Mesenchymal stem cell (in vitro differentiated cells and primary cell): ENCODE results near the gene ZDHHC15.
"Not testable (repeated sequence)": the region's sequence is repeated elsewhere in the genome, so short reads cannot be mapped to it uniquely, and the experiment has no call there.

Source experiments
- DNase-seq: peaks from one replicate; pipeline ENCODE4 v3.0.0-alpha.2; 2013
- H2AFZ ChIP-seq: one replicate; pipeline ENCODE4 v1.6.1; 2013; ENCODE audit warnings: low read depth, mild to moderate bottlenecking, control low read depth, inconsistent platforms, low read length, moderate library complexity
- H2AK5ac ChIP-seq: 2 replicates; pipeline ENCODE4 v1.6.1; 2013; ENCODE audit warnings: low read length, moderate library complexity, mild to moderate bottlenecking, inconsistent platforms; ENCODE audit not compliant: severe bottlenecking
- H2BK120ac ChIP-seq: one replicate; pipeline ENCODE4 v1.6.1; 2013; ENCODE audit warnings: low read depth, mild to moderate bottlenecking, inconsistent platforms, low read length, moderate library complexity
- H2BK12ac ChIP-seq, 2 experiments: one replicate each; pipeline ENCODE4 v1.6.1; 2013; ENCODE audit warnings: inconsistent platforms in 2 of 2, low read length in 2 of 2, mild to moderate bottlenecking in 2 of 2, moderate library complexity in 2 of 2, control low read depth in 1 of 2
- H2BK15ac ChIP-seq: one replicate; pipeline ENCODE4 v1.6.1; 2013; ENCODE audit warnings: mild to moderate bottlenecking, low read depth, inconsistent platforms; ENCODE audit not compliant: poor library complexity, severe bottlenecking
- H2BK5ac ChIP-seq: 2 replicates; pipeline ENCODE4 v1.6.1; 2013; ENCODE audit warnings: low read depth, mild to moderate bottlenecking, low read length, control low read depth, inconsistent platforms; ENCODE audit not compliant: poor library complexity, severe bottlenecking
- H3K14ac ChIP-seq, 2 experiments: one replicate each; pipeline ENCODE4 v1.6.1; 2013; ENCODE audit warnings: inconsistent platforms in 2 of 2, low read length in 2 of 2, control low read depth in 1 of 2, mild to moderate bottlenecking in 1 of 2, moderate library complexity in 1 of 2
- H3K18ac ChIP-seq, 2 experiments: one replicate each; pipeline ENCODE4 v1.6.1; 2013; ENCODE audit warnings: inconsistent platforms in 2 of 2, low read length in 2 of 2, control low read depth in 1 of 2, low read depth in 1 of 2, mild to moderate bottlenecking in 1 of 2
- H3K23ac ChIP-seq, 2 experiments: one replicate each; pipeline ENCODE4 v1.6.1; 2013; ENCODE audit warnings: inconsistent platforms in 2 of 2, low read length in 2 of 2, mild to moderate bottlenecking in 2 of 2, moderate library complexity in 2 of 2, control low read depth in 1 of 2
- H3K27ac ChIP-seq: 2 replicates; pipeline ENCODE4 v1.5.1; 2013; ENCODE audit warnings: mild to moderate bottlenecking, moderate library complexity, low read length, control low read depth, inconsistent platforms; ENCODE audit not compliant: poor library complexity, severe bottlenecking
- H3K27me3 ChIP-seq, 2 experiments: 2 replicates each; pipeline versions ENCODE4 v1.6.1 to v1.7.0; 2013; ENCODE audit warnings: low read length in 2 of 2, mild to moderate bottlenecking in 2 of 2, moderate library complexity in 2 of 2, control low read depth in 1 of 2, inconsistent platforms in 1 of 2; ENCODE audit not compliant: control insufficient read depth in 1 of 2, insufficient read depth in 1 of 2
- H3K36me3 ChIP-seq, 2 experiments: 2 replicates each; pipeline versions ENCODE4 v1.6.1 to v1.7.0; 2013; ENCODE audit warnings: low read length in 2 of 2, control low read depth in 1 of 2, inconsistent platforms in 1 of 2, low read depth in 1 of 2, mild to moderate bottlenecking in 1 of 2; ENCODE audit not compliant: insufficient read depth in 2 of 2, control insufficient read depth in 1 of 2
- H3K4ac ChIP-seq, 2 experiments: one replicate each; pipeline ENCODE4 v1.6.1; 2013; ENCODE audit warnings: inconsistent platforms in 2 of 2, low read length in 2 of 2, mild to moderate bottlenecking in 2 of 2, moderate library complexity in 2 of 2, control low read depth in 1 of 2, low read depth in 1 of 2
- H3K4me1 ChIP-seq: 2 replicates; pipeline ENCODE4 v1.6.1; 2013; ENCODE audit warnings: low read depth, low read length, control low read depth; ENCODE audit not compliant: control insufficient read depth, insufficient read depth
- H3K4me2 ChIP-seq: 2 replicates; pipeline ENCODE4 v1.6.1; 2013; ENCODE audit warnings: low read length, mild to moderate bottlenecking, inconsistent platforms; ENCODE audit not compliant: poor library complexity, severe bottlenecking
- H3K4me3 ChIP-seq, 2 experiments: 2 replicates each; pipeline versions ENCODE4 v1.5.1 to v1.7.0; 2013; ENCODE audit warnings: low read length in 2 of 2, mild to moderate bottlenecking in 2 of 2, control low read depth in 1 of 2, low read depth in 1 of 2; ENCODE audit not compliant: insufficient read depth in 1 of 2
- H3K79me1 ChIP-seq: replicated peaks from 2 replicates; pipeline ENCODE4 v1.6.1; 2013; ENCODE audit warnings: mild to moderate bottlenecking, control low read depth, low read length, inconsistent platforms; ENCODE audit not compliant: poor library complexity, severe bottlenecking
- H3K9ac ChIP-seq: 2 replicates; pipeline ENCODE4 v1.7.0; 2013; ENCODE audit warnings: mild to moderate bottlenecking, low read length, moderate library complexity
- H3K9me3 ChIP-seq: 2 replicates; pipeline ENCODE4 v1.7.0; 2013; ENCODE audit warnings: mild to moderate bottlenecking, low read length; ENCODE audit not compliant: control insufficient read depth
- H4K8ac ChIP-seq: one replicate; pipeline ENCODE4 v1.6.1; 2013; ENCODE audit warnings: inconsistent platforms, mild to moderate bottlenecking, low read length, moderate library complexity
- H4K91ac ChIP-seq: one replicate; pipeline ENCODE4 v1.6.1; 2013; ENCODE audit warnings: mild to moderate bottlenecking, low read length, inconsistent platforms
- WGBS: methylation state at CpG from one replicate; pipeline ENCODE4 v1.1.7; 2013; ENCODE audit warnings: mixed read lengths; 5-methylcytosine and 5-hydroxymethylcytosine counted together

The ZDHHC15 gene

GRCh38 chrX:75546724-75547511, 24.1 kb upstream of the ZDHHC15 start:
- Histone ChIP-seq H4K8ac (no peak overlapping the region), H3K9me3 (no peaks in the 10 kb centered on the region), H4K91ac (no peak overlapping the region), H3K79me1 (no peaks in the 10 kb centered on the region), H2AFZ (no peak overlapping the region), H2AK5ac (no peak overlapping the region), H3K4me2 (no peak overlapping the region), H3K18ac (no peak overlapping the region), H3K27me3 (peaks cover 0 to 3% of the 10 kb centered on the region in 2 experiments), H3K4ac (no peak overlapping the region), H3K9ac (no peak overlapping the region), H3K23ac (no peak overlapping the region), H2BK15ac (no peak overlapping the region), H2BK5ac (no peak overlapping the region), H2BK120ac (no peak overlapping the region), H3K36me3 (no peaks in the 10 kb centered on the region), H3K4me3 (no peak overlapping the region), H3K14ac (no peak overlapping the region), H3K4me1 (no peaks in the 10 kb centered on the region), H3K27ac (no peak overlapping the region), H2BK12ac (no peak overlapping the region)
- WGBS: no CpG with 5 or more reads among the region's 2 CpGs
- no peak for DNase-seq

- H3K4me1 ChIP-seq: no peaks in the 10 kb centered on the region
- H3K36me3 ChIP-seq: no peaks in the 10 kb centered on the region
- no peak overlapping the region for H2BK15ac ChIP-seq
- no peak overlapping the region for H2BK5ac ChIP-seq
- H4K8ac ChIP-seq: no peak overlapping the region
- H3K9ac ChIP-seq: no peak overlapping the region
- H3K18ac ChIP-seq: no peak overlapping the region
- H3K14ac ChIP-seq: no peak overlapping the region
- no peak overlapping the region for H3K4me2 ChIP-seq
- no peak overlapping the region for H3K23ac ChIP-seq
- no peak for DNase-seq
- no CpG with 5 or more reads among the region's 2 CpGs for WGBS
- H2BK12ac ChIP-seq: no peak overlapping the region
- peaks cover 0 to 3% of the 10 kb centered on the region in 2 experiments for H3K27me3 ChIP-seq
- H4K91ac ChIP-seq: no peak overlapping the region
- H2AFZ ChIP-seq: no peak overlapping the region
- no peak overlapping the region for H2BK120ac ChIP-seq
- no peak overlapping the region for H3K4me3 ChIP-seq
- H2AK5ac ChIP-seq: no peak overlapping the region
- H3K27ac ChIP-seq: no peak overlapping the region
- no peak overlapping the region for H3K4ac ChIP-seq
- H3K79me1 ChIP-seq: no peaks in the 10 kb centered on the region
- H3K9me3 ChIP-seq: no peaks in the 10 kb centered on the region
Observed at GRCh38 chrX:75544786-75545185, 21.9 kb upstream of the ZDHHC15 start.

- Histone ChIP-seq H3K14ac (no peak overlapping the region), H2BK12ac (no peak overlapping the region), H3K4me3 (no peak overlapping the region), H4K8ac (no peak overlapping the region), H4K91ac (no peak overlapping the region), H3K79me1 (no peaks in the 10 kb centered on the region), H3K36me3 (no peaks in the 10 kb centered on the region), H3K27me3 (no peaks in the 10 kb centered on the region), H3K9me3 (peaks cover 13% of the 10 kb centered on the region), H2BK120ac (no peak overlapping the region), H2AK5ac (no peak overlapping the region), H2BK5ac (no peak overlapping the region), H2AFZ (no peak overlapping the region), H3K9ac (no peak overlapping the region), H3K27ac (no peak overlapping the region), H3K4me1 (no peaks in the 10 kb centered on the region), H3K4me2 (no peak overlapping the region), H3K18ac (no peak overlapping the region), H3K23ac (no peak overlapping the region), H2BK15ac (no peak overlapping the region), H3K4ac (no peak overlapping the region)
- DNase-seq: no peak
- WGBS: no CpG with 5 or more reads among the region's 1 CpG
Observed at GRCh38 chrX:75483933-75484332, 38.9 kb downstream of the ZDHHC15 start.

- H3K27ac ChIP-seq, H3K23ac ChIP-seq, H3K79me1 ChIP-seq, H4K8ac ChIP-seq, H3K14ac ChIP-seq, H3K4me3 ChIP-seq, H3K18ac ChIP-seq, H2BK12ac ChIP-seq, H3K9ac ChIP-seq, H3K4me2 ChIP-seq, H3K27me3 ChIP-seq, H4K91ac ChIP-seq, H2BK120ac ChIP-seq, H3K36me3 ChIP-seq, H2AFZ ChIP-seq, H3K4me1 ChIP-seq, H2AK5ac ChIP-seq, H2BK5ac ChIP-seq, H2BK15ac ChIP-seq, DNase-seq, H3K4ac ChIP-seq: not testable (repeated sequence)
- H3K9me3 ChIP-seq: peaks cover 40% of the 10 kb centered on the region
Observed at GRCh38 chrX:75461780-75462179, 61.1 kb downstream of the ZDHHC15 start.
